HG03135 (cell line): Measurements from ENCODE around the gene ARGLU1.
A peak's percentile ranks its signal among the peaks of the same experiment; 100 is the strongest.

Experiments
- ATAC-seq: cut with Tn5 transposase; IDR thresholded peaks from one replicate; pipeline ENCODE4 v1.9.1; 2021; ENCODE audit warnings: mild to moderate bottlenecking, moderate library complexity; ENCODE audit not compliant: unreplicated experiment

ARGLU1 gene

GRCh38 chr13:106587787-106588186 is 19.9 kb upstream of the ARGLU1 start:
- ATAC-seq: no peak

- ATAC-seq: no peak
These were observed 18.8 kb upstream of the ARGLU1 start for GRCh38 chr13:106586648-106587166.

DNA sequence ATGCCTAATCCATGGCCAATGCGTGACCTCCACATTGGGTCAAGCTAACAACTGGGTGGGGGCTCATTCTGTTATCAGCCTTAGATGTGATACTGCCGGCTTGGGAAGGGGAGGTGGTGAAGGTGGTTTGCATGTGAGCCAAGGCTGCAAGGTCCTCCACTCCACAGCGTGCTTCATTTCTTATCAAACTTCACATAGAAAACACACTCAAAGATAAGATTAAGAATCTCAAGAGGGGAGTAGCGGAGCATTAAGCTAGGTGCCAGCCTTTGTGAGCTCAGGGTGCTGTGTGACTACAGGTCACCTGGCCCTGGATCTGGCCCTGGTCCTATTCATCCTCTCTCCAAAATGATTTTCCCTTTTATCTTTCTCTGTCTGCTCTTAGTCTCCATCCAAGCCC is 13.3 kb upstream of the ARGLU1 start:
- ATAC-seq: no peak

DNA sequence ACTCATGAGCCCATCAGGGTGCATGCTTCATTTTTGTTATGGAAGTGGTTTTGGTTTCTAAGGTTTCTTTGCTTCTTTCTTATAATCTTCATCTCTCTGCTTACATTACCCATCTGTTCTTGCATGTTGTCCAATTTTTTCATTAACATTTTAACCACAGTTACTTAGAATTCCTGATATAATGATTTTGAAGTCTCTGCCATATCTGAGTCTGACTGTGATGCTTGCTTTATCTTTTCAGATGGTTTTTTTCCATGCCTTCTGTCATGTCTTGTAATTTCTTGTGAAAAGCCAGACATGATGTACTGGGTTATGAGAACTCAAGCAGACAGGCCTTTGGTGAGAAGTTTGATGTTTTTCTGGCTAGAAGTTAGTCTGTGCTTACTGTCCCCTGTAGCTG is 8.0 kb upstream of the ARGLU1 start:
- no peak for ATAC-seq

DNA sequence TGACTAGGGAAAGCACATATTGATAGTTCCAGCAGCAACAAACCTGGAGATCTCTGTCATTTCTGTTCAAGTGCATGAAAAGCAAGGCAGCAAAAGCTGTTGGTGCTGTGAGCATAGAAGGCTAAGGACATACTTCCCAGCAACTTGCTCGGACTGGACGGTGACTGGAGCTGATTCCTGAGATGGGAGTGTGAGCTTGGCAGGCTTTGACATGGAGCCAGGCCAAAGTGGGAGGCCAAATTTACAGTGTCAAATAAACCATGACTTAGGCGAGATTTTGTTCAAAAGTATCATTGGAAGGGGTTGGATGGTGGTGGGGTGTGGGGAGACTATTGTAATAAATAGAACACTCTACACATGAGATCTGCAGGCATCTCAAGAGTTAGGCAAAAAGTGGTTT is 5.9 kb upstream of the ARGLU1 start:
- no peak for ATAC-seq

- no peak for ATAC-seq
These were observed 5.4 kb upstream of the ARGLU1 start for GRCh38 chr13:106573284-106573846.

GRCh38 chr13:106570299-106570852 is 2.4 kb upstream of the ARGLU1 start:
- ATAC-seq: peak; percentile 44

DNA sequence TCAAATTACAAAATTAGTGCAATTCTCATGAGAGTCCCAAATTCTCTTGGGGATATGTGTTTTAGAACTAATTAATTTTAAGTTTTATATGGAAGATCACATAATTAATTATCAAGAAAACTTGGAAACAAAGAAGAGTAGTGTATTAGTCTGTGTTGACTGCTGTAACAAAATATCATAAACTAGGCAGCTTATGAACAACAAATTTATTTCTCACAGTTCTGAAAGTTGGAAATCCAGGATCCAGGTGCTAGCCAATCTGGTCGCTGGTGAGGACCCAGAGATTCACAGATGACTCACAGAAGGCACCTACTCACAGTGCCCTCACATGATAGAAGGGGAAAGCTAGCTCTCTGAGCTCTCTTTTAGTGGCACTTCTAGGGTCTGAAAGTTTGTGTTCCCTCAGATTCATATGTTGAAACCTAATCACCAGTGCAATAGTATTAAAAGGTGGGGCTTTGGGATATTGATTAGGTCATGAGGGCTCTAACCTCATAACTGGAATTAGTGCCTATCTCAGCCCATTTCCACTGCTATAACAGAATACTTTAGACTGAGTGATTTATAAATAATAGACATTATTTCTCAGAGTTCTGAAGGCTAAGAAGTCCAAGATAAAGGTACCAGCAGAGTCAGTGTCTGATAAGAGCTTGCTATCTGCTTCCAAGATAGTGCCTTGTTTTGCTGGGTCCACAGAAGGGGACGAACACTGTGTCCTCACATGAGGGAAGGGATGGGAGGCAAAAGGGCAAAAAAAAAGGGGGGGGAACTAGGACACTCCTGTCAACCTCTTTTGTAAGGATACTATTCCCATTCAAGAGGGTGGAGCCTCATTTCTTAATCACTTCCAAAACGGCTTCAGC is 1.5 kb upstream of the ARGLU1 start:
- no peak for ATAC-seq

GRCh38 chr13:106568299-106569003 is 514 bp upstream of the ARGLU1 start:
- ATAC-seq: peak; percentile 16

DNA sequence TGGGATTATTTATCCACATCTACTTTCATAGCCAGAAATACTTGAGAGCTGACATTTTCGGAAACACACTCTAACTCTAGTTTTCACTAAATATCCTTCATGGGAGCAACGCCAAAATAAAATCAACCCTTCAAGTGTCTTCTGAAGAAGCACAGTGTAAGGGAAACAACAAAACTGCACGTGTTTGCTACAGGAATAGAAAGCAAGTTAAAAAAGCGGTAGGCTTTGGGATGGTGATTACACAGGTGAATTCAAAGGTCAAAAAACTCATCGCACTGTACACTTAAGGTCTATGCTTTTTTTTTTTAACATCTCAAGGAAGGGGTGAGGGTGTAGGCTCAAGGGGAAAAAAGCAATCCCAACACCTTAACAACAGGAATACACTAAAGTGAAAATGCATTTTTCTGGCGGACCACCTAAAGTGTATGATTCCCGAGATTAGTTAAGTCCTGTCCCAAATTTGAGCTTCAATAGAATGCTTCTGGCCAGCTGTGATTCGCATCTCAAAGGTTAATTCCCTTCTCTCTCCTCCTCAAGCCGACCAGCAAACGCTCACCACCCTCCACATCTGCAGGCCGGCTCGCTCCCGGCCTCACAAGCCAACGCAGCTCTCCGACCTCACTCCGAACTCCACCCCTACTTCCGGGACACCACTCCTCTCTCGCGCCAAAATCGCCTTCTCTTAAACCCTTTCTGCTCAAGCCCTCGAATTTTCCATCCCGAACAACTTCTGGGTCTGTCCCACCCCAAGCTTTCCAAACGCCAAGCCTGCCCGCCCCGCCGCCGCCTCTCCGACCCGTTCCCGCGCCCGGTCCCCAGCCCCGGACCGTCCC is 1.1 kb downstream of the ARGLU1 start:
- peak; percentile 41 for ATAC-seq

- no peak for ATAC-seq
These were observed 2.7 kb downstream of the ARGLU1 start for GRCh38 chr13:106565127-106565775.

- no peak for ATAC-seq
These were observed 5.6 kb downstream of the ARGLU1 start for GRCh38 chr13:106562301-106562700.

DNA sequence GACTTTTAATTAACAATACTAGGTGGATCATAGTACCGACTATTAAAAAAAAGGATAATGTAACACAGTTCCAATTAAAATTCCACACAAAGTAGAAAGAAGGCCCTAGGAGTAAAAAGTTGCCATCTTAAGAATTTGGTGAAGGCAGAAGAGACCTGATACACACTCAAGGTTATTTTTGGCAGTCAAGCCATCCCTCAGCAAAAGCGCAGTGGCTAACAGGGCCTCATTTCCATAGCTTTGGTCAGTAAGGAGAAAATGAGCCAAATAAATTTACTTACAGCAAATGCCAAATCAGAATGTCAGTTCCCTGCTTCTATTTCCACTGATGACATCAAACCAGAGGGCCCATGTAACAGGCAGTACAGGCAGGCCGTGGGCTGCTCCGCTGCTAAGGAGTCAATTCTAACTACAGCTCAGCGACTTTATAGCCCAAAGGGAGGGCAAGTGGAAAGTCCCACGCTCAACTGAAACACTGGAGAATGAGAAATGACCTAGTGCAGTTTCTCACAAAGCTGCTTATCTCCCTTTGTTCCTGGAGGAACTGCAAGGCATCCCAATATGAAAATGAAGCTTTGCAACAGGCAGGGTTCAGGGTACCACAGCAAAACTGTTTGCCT is 6.3 kb downstream of the ARGLU1 start:
- peak; percentile 85 for ATAC-seq

DNA sequence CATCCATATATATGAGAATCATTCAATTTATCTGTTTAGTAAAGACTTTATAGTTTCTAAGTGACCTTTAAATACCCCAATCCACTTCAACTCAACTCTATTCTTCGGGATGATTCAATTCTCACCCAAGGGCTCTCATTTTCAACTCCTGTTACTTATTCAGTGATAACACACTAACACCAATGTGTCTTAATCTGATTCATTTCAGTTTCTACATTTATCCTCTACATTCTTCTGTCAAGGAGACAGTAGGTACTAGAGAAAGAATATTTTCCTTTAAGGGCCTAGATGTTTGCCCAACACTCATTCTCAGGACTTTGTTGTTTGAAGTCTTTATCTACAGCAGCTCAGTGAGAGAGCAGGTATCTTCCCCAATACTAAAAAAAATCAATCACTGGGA is 7.1 kb downstream of the ARGLU1 start:
- peak; percentile 31 for ATAC-seq

DNA sequence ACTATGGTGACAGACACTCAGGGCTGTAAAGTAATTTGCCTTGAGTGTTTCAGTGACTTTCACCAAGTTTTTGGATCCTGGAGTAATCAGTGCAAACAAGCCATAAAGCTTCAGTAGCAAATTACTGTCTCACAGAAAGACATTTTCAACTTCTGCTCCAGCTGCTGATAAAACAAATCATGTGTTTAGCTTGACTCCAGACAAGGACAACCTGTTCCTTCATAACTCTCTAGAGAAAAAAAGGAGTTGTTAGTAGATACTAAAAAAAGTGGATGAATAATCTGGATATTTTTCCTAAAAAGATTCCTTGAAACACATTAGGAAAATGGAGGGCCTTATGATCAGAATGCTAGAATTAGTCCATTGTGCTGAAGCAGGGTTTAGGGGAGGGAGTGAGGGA is 9.4 kb downstream of the ARGLU1 start:
- no peak for ATAC-seq

DNA sequence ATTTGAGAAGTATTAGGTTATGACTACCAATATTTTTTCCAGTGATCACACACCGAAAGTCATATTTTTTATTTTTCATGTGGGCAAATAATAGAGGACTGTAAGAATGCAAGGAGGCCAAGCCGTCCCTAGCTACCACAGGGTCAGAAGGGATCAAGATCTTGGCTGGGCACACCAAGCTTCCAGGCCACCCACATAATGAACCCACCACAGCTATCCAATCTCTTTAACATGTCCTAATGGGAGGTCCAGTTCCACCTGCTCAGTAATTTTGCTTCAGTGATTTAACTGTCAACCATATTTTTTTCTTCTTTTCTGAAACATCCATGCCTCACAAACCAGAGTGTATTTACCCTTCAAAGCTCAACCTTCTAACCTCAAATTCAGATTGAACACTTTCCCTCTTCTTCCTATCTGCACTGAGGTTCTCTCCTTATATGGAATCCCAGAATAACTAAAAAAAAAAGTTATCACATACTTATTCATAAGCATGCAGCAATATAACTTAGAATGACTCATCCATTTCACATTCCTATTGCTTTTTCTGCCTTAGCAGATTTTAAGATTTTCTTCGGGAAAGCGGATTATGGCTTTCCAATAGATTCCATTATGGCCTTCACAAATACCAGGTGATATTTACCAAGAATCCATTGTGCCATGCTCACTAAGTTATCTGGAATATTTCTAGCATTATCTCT is 12.2 kb downstream of the ARGLU1 start:
- no peak for ATAC-seq

DNA sequence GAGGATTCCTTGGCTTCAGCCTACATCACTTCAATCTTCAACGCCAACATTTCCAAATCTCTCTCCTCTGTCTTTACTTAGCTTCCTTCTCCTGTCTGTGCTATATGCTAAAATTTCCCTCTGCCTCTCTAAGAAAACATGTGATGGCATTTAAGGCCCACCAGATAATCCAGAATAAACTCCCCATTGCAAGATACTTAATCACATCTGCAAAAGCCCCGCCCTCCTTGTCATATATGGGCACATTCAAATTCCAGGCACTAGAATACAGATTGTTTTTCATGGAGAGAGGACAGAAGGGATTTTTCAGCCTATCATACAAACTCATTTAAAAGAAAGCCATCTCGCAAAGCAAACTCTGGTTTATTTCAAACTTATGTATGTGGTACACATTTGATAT is 16.2 kb downstream of the ARGLU1 start:
- no peak for ATAC-seq

DNA sequence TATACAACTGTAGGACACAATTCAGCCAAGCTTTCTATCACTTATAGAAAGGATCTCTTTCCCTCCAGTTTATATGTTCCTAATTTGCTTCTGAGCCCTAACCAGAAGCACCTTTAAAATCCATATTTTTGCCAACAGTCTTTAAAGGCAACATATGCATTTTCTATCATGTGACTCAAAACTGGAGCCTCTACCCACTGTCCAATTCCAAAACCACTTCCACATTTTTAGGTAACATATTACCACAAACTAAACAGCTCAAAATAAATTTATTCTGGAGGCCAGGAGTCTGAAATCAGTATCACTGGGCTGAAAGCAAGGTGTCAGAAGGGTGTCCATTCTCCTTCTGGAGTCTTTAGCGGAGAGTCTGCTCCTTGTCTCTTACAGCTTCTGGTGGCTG is 16.6 kb downstream of the ARGLU1 start:
- no peak for ATAC-seq

DNA sequence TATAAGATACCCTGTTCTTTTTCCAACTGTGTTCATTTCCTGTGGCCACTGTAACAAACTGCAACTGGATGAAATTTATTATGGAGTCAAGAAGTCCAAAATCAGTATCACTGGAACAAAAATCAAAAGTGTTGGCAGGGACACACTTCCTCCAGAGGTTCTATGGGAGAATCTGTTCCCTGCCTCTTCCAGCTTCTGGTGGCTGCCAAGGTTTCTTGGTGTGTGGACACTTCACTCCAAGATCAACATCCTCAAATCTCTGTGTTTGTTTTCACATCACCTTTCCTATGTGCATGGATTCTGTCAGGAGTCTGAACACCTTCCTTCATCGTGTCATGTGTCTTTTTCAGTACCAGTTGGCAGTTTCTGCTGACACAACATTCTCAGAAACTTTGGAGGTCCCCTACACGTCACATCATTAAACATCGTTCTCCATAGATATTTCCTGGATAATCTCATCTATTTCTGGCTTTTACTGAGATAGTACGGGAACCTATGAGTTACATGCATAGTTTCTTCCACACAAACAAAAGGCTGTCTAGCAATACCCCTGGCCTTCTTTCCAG is 17.3 kb downstream of the ARGLU1 start:
- no peak for ATAC-seq
